ENCODE data around the gene ARRDC1. TPM values are rescaled to one million over a fixed set of nuclear protein-coding genes. Genes with fewer than 3 reads are reported as not detected.
A peak's percentile ranks its signal among the peaks of the same experiment; 100 is the strongest.

Gene ARRDC1
- total RNA-seq, 1 donor from 2014 or later = 114 TPM

DNA sequence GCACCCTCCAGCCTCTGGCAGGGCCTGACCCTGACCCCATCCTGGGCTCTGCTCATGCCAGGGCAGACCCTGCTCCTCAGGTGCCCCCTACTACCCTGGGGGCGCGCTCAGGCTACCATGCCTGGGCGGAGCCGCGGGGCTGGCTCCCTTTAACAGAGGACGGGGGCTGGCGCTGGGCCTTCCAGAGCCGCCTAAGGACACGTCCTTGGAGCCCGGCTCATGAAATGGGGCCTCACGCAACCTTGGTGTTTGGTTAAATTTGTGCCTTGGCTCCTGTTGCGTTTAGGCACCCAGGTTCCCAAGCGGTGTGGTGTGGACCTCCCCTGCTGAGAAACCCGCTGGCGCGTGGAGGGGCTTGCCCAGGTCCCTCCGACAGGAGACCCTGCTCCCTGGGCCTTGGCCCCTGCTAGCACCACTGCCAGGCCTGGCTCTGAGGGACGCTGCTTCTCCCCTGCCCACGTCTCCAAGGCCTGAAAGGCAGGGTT lies 9.9 kb downstream of the ARRDC1 start:
- no peak for TF ChIP-seq POLR2AphosphoS5 (IDR thresholded peaks at IDR 0.05; ENCODE audit: insufficient read depth in 1 of 2, low read depth in 1 of 2)
- TF ChIP-seq CTCF (IDR thresholded peaks at IDR 0.05) = no peak
- TF ChIP-seq POLR2A (IDR thresholded peaks at IDR 0.05) = no peak
- Histone ChIP-seq H3K4me3 (no peak overlapping the region), H3K27ac (no peak overlapping the region), H3K4me1 (peaks cover 67% of the 10 kb centered on the region), H3K36me3 (peaks cover 0 to 24% of the 10 kb centered on the region in 2 donors), H3K9me3 (no peaks in the 10 kb centered on the region), H3K27me3 (no peaks in the 10 kb centered on the region)
- no peak for DNase-seq (ENCODE audit: extremely low spot score in 2 of 2)
- intact Hi-C loops (cut with DNase I) = no loop called here

- H3K27ac ChIP-seq = peak within 1 kb of the TSS; percentile 82
- intact Hi-C loops (cut with DNase I) = no loop called here
- peak within 1 kb of the TSS; percentile 92 to 96 for H3K4me3 ChIP-seq
- H3K27me3 ChIP-seq = no peaks in the 10 kb centered on the region
- peaks cover 66% of the 10 kb centered on the region for H3K4me1 ChIP-seq
- no peaks in the 10 kb centered on the region for H3K9me3 ChIP-seq
- peaks cover 0 to 24% of the 10 kb centered on the region in 2 donors for H3K36me3 ChIP-seq
- peak in 1 of 2 donors; percentile 89 for DNase-seq (ENCODE audit: extremely low spot score in 2 of 2)
- peak in 1 of 2 donors; percentile 73 for TF ChIP-seq POLR2AphosphoS5 (IDR thresholded peaks at IDR 0.05; ENCODE audit: insufficient read depth in 1 of 2, low read depth in 1 of 2)
- TF ChIP-seq POLR2A (IDR thresholded peaks at IDR 0.05) = peak in 1 of 2 donors; percentile 47
- TF ChIP-seq CTCF (IDR thresholded peaks at IDR 0.05) = no peak
Observed at GRCh38 chr9:137618105-137619067, 12.9 kb downstream of the ARRDC1 start, which contains the start of gene EHMT1. TSS of gene EHMT1 (plus strand) at chr9:137619005. CDS start at chr9:137619029, 24 bp downstream.

- intact Hi-C loops (cut with DNase I) = loop anchor here (1.0 kb wide), 1 partner anchor 29 kb away; the partner anchor contains the start of gene ZMYND19
- peaks cover 61% of the 10 kb centered on the region for H3K4me1 ChIP-seq
- peak overlapping the region; percentile 77 to 92 for H3K4me3 ChIP-seq
- no peak for DNase-seq (ENCODE audit: extremely low spot score in 2 of 2)
- peak overlapping the region; percentile 76 for H3K27ac ChIP-seq
- H3K9me3 ChIP-seq = no peaks in the 10 kb centered on the region
- peak in 1 of 2 donors; percentile 17 for TF ChIP-seq POLR2AphosphoS5 (IDR thresholded peaks at IDR 0.05; ENCODE audit: insufficient read depth in 1 of 2, low read depth in 1 of 2)
- no peak for TF ChIP-seq POLR2A (IDR thresholded peaks at IDR 0.05)
- no peak for TF ChIP-seq CTCF (IDR thresholded peaks at IDR 0.05)
- peaks cover 0 to 15% of the 10 kb centered on the region in 2 donors for H3K36me3 ChIP-seq
- no peaks in the 10 kb centered on the region for H3K27me3 ChIP-seq
Observed at GRCh38 chr9:137619240-137620047, 14.0 kb downstream of the ARRDC1 start.

- DNase-seq (ENCODE audit: extremely low spot score in 2 of 2) = no peak
- H3K27ac ChIP-seq = peak overlapping the region; percentile 76
- peak overlapping the region; percentile 77 to 92 for H3K4me3 ChIP-seq
- H3K27me3 ChIP-seq = no peaks in the 10 kb centered on the region
- TF ChIP-seq POLR2AphosphoS5 (IDR thresholded peaks at IDR 0.05; ENCODE audit: insufficient read depth in 1 of 2, low read depth in 1 of 2) (no peak), CTCF (IDR thresholded peaks at IDR 0.05) (no peak), POLR2A (IDR thresholded peaks at IDR 0.05) (no peak)
- intact Hi-C loops (cut with DNase I) = loop anchor here (1.0 kb wide), 1 partner anchor 30 kb away; the partner anchor contains the start of gene ZMYND19
- H3K36me3 ChIP-seq = peaks cover 0 to 11% of the 10 kb centered on the region in 2 donors
- no peaks in the 10 kb centered on the region for H3K9me3 ChIP-seq
- peaks cover 61% of the 10 kb centered on the region for H3K4me1 ChIP-seq
Observed at GRCh38 chr9:137620048-137620405, 14.5 kb downstream of the ARRDC1 start.
